ENCODE measurements around the gene CHD2.

CHD2 gene

DNA sequence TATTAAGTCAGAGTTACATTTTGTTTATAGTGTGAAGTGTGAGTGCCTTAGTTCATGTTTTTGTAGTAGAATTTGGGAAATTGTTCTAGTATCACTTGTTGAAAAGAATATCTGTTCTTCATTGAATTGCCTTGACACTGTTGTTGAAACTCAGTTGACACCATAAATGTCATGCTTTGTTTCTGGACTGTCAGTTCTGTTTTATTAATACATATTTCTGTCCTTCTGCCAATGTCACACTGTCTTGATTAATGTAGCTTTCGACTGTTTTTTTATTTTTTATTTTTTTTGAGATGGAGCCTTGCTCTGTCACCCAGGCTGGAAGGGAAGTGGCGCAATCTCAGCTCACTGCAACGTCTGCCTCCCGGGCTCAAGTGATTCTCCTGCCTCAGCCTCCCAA lies 59.1 kb downstream of the CHD2 start:
- H3K4me3 ChIP-seq (ENCODE audit: low read depth, low read length): no peak overlapping the region
- TF ChIP-seq, protein P1, sequence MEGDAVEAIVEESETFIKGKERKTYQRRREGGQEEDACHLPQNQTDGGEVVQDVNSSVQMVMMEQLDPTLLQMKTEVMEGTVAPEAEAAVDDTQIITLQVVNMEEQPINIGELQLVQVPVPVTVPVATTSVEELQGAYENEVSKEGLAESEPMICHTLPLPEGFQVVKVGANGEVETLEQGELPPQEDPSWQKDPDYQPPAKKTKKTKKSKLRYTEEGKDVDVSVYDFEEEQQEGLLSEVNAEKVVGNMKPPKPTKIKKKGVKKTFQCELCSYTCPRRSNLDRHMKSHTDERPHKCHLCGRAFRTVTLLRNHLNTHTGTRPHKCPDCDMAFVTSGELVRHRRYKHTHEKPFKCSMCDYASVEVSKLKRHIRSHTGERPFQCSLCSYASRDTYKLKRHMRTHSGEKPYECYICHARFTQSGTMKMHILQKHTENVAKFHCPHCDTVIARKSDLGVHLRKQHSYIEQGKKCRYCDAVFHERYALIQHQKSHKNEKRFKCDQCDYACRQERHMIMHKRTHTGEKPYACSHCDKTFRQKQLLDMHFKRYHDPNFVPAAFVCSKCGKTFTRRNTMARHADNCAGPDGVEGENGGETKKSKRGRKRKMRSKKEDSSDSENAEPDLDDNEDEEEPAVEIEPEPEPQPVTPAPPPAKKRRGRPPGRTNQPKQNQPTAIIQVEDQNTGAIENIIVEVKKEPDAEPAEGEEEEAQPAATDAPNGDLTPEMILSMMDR (conservative IDR thresholded peaks at IDR 0.05; ENCODE audit: low read depth, low read length): no peak
- DNase-seq (ENCODE audit: low read depth): no peak

DNA sequence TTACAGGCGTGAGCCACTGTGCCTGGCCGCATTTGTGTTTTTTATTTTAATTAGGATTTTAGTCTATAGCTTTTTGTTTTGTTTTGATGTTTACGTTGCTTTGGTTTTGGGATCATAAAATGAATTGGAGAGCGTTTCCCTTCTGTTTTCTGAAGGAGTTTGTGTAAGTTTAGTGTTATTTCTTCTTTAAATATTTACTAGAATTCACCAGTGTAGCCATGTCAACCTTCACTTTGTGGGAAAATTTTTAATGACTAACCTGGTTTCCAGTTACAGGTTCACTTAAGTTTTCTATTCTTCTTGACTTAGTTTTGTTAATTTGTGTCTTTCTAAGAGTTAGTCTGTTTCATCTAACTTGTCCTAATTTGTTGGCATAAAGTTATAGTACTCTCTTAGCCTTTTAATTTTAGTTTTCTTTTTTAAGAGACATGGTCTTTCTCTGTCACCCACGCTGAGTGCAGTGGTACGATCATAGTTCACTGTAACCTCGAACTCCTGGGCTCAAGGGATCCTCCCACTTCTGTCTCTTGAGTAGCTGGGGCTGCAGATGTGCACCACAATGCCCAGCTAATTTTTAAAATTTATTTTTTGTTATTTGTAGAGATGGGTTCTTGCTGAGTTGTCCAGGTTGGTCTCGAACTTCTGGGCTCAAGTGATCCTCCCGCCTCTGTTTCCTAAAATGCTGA lies 61.0 kb downstream of the CHD2 start:
- TF ChIP-seq, protein P1 (conservative IDR thresholded peaks at IDR 0.05; ENCODE audit: low read depth, low read length): no peak
- DNase-seq (ENCODE audit: low read depth): no peak

DNA sequence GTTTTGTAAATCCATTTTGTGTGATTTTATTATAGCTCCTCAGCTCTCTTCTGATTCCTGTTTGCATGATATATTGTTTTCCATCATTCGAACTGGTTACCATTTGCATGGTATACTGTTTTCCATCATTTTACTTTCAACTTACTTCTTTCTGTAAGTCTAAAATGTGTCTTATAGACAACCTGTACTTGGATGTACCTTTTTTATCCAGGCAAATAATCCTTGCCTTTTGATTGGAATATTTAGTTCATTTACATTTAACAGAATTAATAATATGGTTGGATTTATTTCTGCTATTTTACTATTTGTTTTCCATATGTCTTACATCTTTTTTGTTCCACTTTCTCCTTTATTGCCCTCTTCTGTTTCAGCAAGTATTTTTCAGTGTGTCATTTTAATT lies 62.8 kb downstream of the CHD2 start:
- TF ChIP-seq, protein P1 (conservative IDR thresholded peaks at IDR 0.05; ENCODE audit: low read depth, low read length): no peak
- DNase-seq (ENCODE audit: low read depth): no peak
- no peak overlapping the region for H3K4me3 ChIP-seq (ENCODE audit: low read depth, low read length)

More for the DNA sequence above, 61.0 kb downstream of the CHD2 start:
- no peak overlapping the region for H3K4me3 ChIP-seq (ENCODE audit: low read depth, low read length)

DNA sequence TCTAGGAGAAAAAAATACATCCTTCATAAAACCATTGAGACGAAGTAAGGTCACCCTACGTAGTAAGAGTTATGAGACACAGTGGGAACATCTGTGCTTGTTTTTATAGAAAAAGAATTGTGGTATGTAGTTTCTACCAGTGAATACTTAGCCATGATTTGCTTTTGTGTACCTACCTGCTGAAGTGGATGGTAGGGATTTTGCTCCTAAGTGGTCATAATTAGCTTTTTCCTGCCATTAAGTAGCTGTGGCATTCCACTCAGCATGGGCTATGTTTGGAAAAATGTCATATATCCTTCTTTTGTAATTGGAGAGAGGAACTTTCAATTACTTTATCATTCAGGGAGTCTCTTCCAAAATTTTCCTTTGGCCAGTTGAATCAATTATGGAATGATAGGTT lies 63.7 kb downstream of the CHD2 start:
- TF ChIP-seq, protein P1 (conservative IDR thresholded peaks at IDR 0.05; ENCODE audit: low read depth, low read length): no peak
- H3K4me3 ChIP-seq (ENCODE audit: low read depth, low read length): no peak overlapping the region
- DNase-seq (ENCODE audit: low read depth): no peak

DNA sequence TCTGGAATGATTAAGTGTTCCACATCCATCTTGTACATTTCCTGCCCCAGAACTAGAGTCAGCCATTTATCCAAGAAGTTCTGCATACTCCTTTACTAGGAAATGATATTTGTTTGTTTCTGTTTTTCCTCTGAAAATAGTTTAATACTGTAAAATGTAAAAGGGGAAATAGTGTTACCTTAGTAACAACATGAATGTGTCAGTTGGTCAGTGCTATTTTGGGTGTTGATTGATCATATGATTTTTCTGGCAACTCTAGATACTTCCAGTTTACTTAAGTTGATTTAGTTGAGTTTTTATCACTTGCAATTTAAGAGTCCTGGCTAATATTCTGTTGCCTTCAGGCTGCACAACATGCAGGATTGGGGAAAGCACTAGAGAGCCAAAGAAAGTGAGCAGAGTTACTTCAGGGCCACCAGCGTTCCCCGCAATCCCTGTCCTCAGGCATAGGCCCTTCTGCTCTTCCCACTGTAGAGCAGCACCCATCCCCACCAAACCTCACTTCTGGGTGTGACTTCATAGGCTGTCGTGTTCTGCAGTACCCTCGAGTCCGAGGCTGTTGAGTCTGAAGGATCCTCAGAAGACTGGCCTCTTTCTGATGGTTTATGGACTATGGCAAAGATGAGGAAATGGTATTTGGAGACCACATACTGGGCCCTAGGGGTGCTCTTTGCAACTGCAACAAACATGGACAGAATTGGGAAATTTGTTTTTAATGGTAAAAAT lies 69.0 kb downstream of the CHD2 start:
- DNase-seq (ENCODE audit: low read depth): peak; percentile 41
- TF ChIP-seq, protein P1 (conservative IDR thresholded peaks at IDR 0.05; ENCODE audit: low read depth, low read length): peak; percentile 45
- H3K4me3 ChIP-seq (ENCODE audit: low read depth, low read length): no peak overlapping the region

DNA sequence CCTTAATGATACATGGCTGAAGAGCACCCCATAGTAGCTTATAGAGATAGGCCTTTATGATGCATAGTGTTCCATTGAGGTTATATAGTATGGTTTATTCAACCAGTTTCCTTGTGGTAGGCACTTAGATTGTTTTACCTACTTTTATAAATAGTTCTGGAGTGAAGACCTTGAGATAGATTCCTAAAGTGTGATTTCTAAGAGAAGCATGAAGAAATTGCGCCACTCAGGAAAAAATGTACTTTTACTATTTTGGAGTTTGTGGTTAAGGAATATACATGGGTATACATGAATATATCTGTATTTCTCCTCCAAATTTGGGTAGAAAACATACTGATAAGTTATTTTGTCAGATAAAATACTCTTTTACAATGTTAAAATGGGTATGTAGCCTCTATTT lies 70.5 kb downstream of the CHD2 start:
- peak; percentile 35 for DNase-seq (ENCODE audit: low read depth)
- H3K4me3 ChIP-seq (ENCODE audit: low read depth, low read length): no peak overlapping the region
- TF ChIP-seq, protein P1 (conservative IDR thresholded peaks at IDR 0.05; ENCODE audit: low read depth, low read length): no peak

Data from choroid plexus epithelial cell (primary cell).